GM19372 (cell line): Measurements from ENCODE around the gene HCRTR1.

ENCODE experiments used
- ATAC-seq: cut with Tn5 transposase; IDR thresholded peaks from one replicate; pipeline ENCODE4 v1.9.1; 2021; ENCODE audit warnings: mild to moderate bottlenecking, low read depth, moderate library complexity; ENCODE audit not compliant: unreplicated experiment

HCRTR1 gene

DNA sequence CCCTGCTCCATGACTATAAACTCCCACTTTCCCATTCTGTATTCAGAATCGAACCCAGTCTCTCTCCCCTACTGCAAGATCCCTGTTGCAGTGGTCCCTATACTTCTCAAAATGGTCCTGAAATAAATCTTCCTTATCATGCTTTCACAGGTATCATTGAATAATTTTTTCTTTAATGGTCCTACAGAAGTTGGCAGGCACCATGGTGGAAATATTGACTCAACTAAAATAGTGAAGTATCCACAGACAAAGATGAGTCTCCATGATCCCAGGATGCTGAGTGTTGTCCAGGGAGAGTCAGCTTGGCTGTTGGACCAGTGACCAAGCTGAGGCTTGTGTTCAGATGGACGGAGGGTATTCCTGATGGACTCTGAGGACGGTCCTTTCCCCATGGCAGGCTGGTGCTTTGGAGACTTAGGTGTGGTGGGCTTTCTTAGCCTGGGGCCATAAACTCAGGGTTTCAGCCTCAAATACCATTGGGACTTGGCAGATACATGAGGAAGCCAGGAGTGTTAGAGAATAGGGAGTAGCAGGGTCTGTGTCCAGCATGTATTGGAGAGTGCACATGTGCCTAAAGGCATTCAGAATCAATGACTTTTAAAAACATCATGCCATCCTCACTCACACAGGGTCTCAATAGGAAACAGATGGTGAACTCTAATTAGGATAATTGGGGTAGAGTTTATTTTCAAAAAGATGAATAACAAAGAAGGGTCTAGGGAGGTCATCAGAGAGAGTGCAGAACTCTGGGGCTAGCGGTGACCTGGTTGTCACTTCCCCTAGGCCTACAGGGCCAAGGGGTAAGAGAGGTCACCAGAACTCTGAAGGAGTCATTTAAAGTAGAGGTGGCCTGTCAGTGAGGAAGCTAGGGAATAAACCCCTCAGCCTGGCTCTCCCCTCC lies 21.4 kb upstream of the HCRTR1 start:
- ATAC-seq = no peak

DNA sequence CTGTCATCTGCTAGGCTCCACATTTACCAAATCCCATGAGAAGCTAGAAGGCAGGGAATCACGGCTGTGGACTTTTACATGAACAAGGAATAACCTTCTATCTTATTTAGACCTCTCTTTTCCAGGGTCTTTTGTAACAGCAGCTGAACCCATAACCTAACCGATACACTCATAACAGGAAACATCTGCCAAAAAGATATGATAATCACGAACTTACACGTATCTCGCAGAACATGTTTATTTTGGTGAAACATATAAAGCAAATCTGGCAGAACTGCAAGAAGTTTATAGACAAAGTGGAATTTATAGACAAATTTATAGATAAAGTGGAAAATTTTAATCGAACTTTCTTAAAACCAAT lies 20.8 kb upstream of the HCRTR1 start:
- no peak for ATAC-seq

DNA sequence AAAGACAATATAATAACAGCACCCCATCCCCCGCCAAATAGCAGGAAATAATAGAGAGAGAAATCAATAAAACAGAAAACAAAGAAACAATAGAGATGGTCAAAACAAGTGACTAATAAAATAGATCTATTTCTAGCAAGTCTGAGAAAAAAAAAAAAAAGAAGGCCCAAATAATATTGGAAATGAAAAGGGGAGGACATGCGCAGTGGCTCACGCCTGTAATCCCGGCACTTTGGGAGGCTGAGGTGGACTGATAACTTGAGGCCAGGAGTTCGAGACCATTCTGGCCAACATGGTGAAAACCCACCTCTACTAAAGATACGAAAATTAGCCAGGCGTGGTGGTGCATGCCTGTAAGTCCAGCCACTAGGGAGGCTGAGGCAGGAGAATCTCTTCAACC lies 18.5 kb upstream of the HCRTR1 start:
- no peak for ATAC-seq

DNA sequence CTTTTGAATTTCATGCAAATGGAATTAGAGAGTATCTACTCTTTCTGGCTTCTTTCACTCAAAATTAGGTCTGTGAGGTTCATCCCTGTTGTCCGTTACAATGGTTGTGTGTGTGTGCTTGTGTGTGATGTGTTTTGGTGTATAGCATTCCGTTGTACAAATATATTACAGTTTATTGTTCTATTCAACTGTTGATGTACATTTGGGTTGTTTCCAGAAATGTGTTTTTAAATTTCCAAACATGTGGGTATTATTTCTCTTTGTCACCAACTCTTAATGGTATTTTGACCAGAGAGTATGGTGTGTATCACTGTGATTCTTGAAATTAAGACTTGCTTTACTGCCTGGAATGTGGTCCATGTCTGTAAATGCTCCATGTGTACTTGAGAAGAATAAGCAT lies 16.8 kb upstream of the HCRTR1 start:
- no peak for ATAC-seq

DNA sequence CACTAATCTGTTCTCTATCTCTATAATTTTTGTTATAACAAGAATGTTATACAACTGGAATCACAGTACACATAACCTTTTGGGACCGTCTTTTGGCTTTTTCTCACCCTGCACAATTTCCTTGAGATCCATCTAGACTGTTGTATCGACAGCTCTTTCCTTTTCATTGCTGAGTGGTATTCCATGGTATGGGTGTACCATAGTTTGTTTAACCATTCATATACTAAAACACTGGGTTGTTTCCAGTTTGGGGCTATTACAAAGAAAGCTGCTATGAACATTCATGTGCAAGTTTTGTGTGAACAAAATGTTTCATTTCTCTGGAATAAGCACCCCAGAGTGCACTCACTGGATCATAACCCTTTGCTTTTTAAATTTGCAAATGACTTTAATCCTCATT lies 15.4 kb upstream of the HCRTR1 start:
- ATAC-seq = no peak

DNA sequence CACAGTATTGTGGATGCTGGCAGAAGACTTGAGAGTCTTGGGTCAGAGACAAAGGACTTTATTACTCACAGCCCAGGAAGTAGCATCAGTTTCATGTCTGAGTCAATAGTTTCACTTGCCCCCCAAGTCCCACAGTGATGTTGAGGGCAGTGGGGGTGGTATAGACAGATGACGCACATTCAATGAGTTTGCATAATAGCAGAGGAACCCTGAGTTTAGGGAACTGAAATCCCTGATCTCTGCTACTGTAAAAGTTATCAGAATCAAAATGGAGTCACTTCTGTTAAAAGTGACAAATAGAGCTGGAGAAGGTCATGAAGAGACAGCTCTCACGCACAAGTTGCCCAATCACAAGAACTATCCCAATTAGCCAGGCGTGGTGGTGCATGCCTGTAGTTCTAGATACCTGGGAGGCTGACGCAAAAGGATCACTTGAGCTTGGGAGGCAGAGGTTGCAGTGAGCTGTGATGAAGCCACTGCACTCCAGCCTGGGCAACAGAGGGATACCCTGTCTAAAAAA lies 11.5 kb upstream of the HCRTR1 start:
- ATAC-seq = peak; percentile 91

DNA sequence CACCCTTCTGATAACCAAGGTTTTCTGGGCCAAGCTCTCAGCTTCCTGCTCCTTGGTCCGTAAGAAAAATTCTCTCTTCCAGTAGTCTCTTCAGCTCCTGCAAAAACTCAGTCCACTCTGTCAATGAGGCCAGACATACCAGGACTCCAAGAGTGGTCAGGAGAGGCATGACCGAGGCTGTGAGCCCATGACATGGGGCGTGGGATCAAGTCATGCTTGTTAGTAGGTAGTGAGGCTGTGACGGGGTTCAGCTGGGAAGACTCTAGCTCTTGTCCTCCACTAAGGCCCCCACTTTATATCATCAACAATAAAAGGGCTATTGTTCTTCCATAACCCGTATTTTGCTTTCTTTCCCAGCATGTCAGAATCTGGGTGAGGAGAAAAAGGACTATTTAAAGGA lies 10.1 kb upstream of the HCRTR1 start:
- ATAC-seq = no peak

DNA sequence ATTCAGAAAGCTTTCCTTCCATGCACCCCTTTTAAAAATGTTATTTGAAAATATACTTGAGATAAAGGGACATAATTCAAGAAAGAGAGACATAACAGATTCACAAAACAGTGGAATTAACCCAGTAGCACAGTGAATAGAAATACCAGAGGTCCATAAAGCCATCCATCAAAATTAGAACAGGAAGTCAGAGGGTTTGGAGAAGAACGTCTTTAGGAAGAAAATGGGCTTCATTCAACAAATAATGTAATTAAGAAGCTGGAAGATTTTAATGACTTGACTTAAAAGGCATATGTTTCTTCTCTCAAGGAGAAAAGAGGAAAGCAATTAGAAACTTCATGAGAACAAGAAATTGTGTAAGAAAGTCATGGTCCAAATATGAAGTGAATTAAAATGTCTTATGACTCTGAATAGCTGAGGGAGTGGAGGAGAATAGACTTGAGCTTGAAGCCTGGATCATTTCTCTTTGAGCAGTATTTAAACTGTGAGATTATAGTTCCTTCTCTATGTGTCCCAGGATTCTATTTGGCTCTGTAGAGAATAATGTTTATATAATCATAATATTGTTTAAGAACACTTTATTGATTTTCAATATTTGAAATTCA lies 7.9 kb upstream of the HCRTR1 start:
- ATAC-seq = no peak

DNA sequence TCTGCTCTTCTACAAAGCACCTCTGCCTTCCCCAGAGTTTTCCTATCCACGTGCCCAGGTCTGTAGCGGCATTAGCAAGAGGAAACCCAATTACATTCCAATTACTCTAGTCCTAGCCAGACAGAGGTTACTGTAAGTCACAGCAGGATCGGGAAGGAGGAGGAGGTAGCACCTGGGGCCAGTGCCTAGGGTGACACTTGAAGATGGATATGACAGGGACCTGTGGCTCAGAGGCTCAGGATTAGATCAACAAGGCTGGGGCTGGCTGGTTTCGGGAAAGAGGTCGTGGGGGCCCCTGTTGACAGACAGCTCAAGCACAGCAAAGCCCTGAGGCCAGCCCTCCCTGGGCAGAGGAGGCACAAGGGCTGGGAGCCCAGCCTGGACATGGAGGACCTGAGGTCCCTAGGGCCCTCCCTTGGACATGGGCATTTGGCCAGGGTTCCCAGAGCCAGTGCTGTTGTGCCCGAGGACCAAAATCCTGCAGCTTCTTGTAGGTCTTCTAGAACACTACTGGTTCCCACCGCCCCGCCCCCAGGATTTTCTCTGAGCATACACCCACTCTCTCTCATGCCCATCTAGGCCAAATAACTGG lies 3.0 kb upstream of the HCRTR1 start:
- no peak for ATAC-seq

DNA sequence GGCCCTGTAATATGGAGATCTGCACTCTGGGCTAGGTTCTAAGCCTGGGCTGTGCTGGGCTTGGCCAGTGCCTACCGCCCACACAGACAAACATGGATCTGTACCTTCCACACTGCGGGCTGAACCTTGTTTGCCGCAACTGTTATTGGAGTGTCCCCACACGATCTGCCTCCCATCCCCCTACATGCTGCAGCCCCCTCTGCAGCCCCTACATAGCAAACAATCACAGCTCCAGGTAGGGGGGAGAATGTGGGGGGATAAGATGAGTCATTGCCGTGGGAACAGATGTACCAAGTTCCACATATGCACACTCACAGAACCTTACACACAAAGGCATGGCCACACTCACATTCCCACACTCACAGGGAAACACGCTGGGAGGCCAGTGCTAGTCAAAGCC lies 2.1 kb upstream of the HCRTR1 start:
- no peak for ATAC-seq

DNA sequence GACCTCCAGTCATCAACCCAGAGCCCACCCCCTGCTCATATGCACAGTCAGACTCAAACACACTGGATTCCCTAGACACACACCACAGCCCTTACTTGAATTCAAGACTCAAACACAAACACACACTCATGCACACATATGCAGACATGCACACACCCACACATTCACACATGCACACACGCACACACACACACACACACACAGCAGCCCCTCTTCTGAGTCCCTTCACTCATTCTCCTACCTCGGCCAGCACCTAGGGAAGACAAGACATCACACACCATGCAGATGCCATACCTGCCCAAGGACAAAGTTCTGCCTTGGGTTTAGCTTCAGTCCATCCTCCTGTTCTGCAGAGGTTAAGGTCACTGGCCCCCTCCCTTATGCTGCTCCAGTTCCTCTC lies 1.6 kb upstream of the HCRTR1 start:
- ATAC-seq = no peak

DNA sequence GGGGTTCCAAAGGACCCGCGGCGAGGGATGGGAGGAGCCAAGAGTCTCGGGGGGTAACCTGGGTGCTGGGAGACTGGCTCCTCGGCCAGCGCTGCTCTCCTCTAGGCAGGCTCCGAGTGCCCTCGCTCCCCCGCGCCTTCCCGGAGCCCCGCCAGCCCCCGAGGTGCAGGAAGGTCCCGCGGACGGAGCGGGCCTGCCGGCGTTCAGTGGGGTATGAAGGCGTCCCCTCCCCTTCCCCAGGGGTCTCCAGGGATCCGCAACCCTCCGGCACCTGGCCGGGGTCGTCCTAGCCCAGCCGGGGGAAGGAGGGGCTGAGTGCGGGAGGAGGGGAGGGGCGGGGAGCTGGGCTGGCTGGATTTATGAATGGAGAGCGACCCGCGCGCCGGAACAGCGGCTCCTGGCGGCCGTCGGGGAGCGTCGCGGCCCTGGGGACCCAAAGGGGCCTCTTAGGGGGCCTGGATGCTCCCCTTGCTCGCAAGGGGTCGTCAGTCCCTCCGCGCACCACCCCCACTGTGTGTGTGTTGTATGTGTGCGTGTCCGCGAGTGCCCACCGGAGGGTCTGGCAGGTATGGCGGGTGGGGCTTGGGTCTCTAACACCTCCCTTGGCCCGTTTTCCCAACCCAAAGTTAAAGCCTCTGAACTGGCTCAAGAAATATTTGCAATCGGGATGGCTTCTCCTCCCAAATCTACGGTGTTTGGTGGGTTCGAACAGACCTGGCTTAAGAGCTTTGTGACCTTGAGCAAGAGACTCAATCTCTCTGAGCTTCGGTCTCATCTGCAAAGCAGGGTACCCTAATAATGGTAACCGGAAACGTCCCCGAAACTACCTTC lies 642 bp downstream of the HCRTR1 start:
- no peak for ATAC-seq

DNA sequence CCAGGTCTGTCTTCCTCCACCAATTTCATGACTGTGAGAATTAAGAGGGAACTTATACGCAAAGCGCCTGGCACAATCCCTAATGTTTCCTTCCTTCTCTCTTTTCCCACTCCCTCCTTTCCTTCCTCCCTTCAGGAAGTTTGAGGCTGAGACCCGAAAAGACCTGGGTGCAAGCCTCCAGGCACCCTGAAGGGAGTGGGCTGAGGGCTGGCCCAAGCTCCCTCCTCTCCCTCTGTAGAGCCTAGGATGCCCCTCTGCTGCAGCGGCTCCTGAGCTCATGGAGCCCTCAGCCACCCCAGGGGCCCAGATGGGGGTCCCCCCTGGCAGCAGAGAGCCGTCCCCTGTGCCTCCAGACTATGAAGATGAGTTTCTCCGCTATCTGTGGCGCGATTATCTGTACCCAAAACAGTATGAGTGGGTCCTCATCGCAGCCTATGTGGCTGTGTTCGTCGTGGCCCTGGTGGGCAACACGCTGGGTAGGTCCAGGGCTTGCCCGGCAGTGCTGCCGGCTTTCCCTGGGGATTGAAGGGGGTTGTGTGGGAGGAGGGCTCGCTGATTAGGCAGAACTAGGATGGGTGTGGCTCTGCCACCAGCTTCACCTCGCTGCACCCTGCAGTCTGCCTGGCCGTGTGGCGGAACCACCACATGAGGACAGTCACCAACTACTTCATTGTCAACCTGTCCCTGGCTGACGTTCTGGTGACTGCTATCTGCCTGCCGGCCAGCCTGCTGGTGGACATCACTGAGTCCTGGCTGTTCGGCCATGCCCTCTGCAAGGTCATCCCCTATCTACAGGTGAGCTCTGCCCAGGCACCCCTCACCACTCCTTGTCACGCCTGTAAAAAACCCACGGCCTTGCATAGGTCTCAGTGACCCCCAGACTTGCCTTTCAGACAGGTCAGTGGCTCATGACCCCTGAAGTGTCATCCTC lies 1.7 kb downstream of the HCRTR1 start:
- ATAC-seq = no peak

DNA sequence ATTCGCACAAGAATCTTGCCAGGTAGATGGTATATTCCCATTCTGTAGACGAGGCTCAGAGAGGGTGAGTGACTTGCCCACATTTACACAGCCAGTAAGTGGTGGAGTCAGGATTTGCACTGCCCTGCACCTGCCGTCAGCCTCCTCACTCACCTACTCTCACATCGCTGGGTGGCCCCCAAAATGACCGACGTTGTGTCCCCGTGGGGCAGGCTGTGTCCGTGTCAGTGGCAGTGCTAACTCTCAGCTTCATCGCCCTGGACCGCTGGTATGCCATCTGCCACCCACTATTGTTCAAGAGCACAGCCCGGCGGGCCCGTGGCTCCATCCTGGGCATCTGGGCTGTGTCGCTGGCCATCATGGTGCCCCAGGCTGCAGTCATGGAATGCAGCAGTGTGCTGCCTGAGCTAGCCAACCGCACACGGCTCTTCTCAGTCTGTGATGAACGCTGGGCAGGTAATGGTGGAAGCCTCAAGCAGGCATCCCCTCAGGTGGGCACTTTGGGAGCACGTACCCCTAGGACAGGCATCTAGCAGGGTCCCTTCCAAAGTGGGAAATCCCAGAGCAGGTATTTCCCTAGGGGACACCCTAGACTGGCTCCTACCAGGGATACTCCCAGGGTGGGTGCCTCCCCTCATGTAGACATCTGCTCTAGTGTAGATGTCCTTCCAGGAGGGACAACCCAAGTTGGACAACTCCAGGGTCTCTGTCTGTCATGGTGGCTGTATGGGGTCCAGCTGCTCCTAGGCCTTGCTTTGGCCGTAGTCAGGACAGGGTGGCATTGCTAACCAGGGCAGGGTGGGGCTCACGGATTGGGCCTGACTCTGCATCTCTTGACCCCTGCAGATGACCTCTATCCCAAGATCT lies 3.4 kb downstream of the HCRTR1 start:
- no peak for ATAC-seq

DNA sequence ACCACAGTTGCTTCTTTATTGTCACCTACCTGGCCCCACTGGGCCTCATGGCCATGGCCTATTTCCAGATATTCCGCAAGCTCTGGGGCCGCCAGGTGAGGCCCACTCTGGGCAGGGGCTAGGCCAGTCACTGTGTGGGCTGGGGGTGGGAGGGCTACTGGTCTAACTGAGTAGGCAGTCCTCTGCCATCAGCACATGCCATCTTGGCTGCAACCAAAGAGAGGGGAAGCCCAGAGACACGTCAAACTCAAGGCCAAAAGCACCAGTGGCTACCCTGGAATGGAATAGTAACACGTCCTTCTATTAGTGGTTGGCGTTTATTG lies 4.0 kb downstream of the HCRTR1 start:
- no peak for ATAC-seq

DNA sequence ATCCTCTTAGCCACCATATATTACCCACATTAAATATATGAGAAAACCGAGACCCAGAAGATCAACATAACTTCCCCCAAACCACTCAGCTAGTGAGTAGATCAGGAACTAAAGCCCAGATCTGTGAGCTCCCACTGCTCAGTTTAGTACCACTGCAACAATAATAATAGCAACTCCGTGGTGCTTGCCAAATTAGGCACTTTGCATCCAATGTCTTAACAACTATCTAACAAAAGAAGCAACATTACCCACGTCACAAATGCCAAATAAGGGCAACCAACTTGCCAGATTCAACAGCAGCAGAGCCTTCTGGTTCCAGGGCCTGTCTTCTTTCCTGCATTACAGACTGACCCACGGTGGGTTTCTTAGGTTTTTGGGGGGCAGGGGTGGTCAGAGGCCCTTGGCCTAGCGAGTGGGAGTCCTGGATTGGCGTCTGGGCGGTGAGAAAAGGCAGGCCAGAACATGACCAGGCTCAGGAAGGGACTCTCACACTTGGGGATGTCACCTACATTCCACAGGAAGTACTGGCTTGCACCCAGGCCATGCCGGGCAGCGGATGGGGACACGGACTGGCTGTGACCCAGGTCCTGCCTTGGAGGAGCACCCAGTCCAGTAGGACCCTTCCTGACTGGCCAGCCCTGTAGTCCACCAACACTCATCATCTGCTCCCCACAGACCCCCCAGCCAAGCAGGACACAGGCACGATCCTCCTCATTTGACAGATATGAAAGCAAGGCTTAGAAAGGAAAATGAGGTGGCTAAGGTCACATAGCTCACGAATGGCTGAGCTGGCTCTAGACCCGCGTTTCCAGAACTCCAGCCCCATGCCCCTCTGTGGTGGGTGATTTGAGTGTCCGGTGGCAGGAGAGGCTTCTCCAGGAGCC lies 4.6 kb downstream of the HCRTR1 start:
- ATAC-seq = no peak

DNA sequence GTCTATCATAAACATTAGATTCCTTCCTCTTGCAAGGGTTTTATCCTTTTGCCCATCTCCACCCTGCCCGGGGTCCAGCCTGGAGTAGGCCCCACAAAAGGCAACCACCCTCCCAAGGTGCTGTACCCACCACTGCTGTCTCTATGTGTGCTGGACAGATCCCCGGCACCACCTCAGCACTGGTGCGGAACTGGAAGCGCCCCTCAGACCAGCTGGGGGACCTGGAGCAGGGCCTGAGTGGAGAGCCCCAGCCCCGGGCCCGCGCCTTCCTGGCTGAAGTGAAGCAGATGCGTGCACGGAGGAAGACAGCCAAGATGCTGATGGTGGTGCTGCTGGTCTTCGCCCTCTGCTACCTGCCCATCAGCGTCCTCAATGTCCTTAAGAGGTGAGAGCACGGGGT lies 5.9 kb downstream of the HCRTR1 start:
- ATAC-seq = no peak

DNA sequence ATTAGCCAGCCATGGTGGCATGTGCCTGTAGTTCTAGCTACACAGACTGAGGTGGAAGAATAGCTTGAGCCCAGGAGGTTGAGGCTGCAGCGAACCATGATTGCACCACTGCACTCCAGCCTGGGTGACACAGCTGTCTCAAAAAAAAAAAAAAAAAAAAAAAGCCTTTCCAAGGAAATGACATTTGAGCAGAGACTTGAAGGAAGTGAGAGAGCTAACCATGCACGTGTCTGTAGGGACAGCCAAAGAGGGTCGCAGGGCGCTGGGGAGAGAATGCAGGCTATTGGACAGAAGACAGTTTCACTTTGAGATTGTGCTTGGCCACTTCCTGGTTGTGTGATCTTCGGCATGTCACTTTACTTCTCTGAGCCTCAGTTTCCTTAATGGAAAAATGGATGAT lies 6.8 kb downstream of the HCRTR1 start:
- no peak for ATAC-seq
